Right lobe of liver (tissue), 6 donors: ENCODE data around the gene OR9K2. TPM values are rescaled to one million over a fixed set of nuclear protein-coding genes. Genes with fewer than 3 reads are reported as not detected.

Source experiments
- ATAC-seq, 4 donors: fragments of 200-7000 bp; cut with Tn5 transposase; one replicate each; pipeline ENCODE4 v1.9.1; 2020; ENCODE audit warnings: mild to moderate bottlenecking in 4 of 4, moderate library complexity in 4 of 4
- DNase-seq, 3 donors: peaks; one replicate each; pipeline ENCODE4 v3.0.0-alpha.2; 2020
- H3K27ac ChIP-seq, 3 donors: fragments of 200-600 bp; one replicate each; pipeline ENCODE4 v1.8.0; 2022
- H3K27me3 ChIP-seq, 2 donors: fragments of 200-600 bp; one replicate each; pipeline ENCODE4 v1.8.0; 2022
- H3K36me3 ChIP-seq, 4 donors: fragments of 200-600 bp; sonication (generic) in 1 of 4; one replicate each; pipeline versions ENCODE4 v1.5.1 to v1.8.0; 2017 to 2022; ENCODE audit warnings: control low read depth in 1 of 4
- H3K4me1 ChIP-seq, 4 donors: fragments of 200-600 bp; sonication (generic) in 1 of 4; one replicate each; pipeline versions ENCODE4 v1.5.1 to v1.8.0; 2017 to 2022; ENCODE audit warnings: control low read depth in 1 of 4
- H3K4me3 ChIP-seq, 3 donors: fragments of 200-600 bp; one replicate each; pipeline ENCODE4 v1.8.0; 2022
- H3K9me3 ChIP-seq, 4 donors: fragments of 200-600 bp; sonication (generic) in 1 of 4; one replicate each; pipeline versions ENCODE4 v1.5.1 to v1.8.0; 2017 to 2022; ENCODE audit warnings: control low read depth in 1 of 4
- CTCF ChIP-seq, 4 donors: fragments of 200-600 bp in 3 of 4; fragments of 450-650 bp in 1 of 4; IDR thresholded peaks; one replicate each; pipeline versions ENCODE4 v1.5.1 to v1.8.0; 2016 to 2022; ENCODE audit warnings: antibody characterized with exemption in 4 of 4, mild to moderate bottlenecking in 2 of 4
- POLR2A ChIP-seq: fragments of 450-650 bp; IDR thresholded peaks from one replicate; pipeline ENCODE4 v1.6.1; 2017; ENCODE audit warnings: antibody characterized with exemption, mild to moderate bottlenecking
- WGBS: methylation state at CpG from one replicate; pipeline ENCODE4 v1.1.6; 2018; ENCODE audit warnings: low coverage, low lambda C conversion rate; ENCODE audit not compliant: insufficient coverage; ENCODE audit errors: missing lambda C conversion rate; 5-methylcytosine and 5-hydroxymethylcytosine counted together
- intact Hi-C, 2 donors: fragments of 100-400 bp; cut with DNase I; formaldehyde crosslinking; loops; one replicate each; pipeline versions ENCODE4 v1.11.2 to v1.14.1; 2022
- total RNA-seq, 6 experiments: library from RNA; depleted of rRNA in 2 of 6; stranded (reverse); fragments of >200 nt in 2 of 6; fragmentation: NEBNext Ultra II Directional in 3 of 6; extraction: Animal tissue kit (Norgen Biotek cat#: 25700) in 3 of 6; gene quantifications; one replicate each; pipeline versions ENCODE4 v1.1.0 to v1.2.4, GENCODE V29; 2016 to 2023
- donor health status: DM: no; HTN: yes; CAD: no.
- donor health status: DM: no; HTN: no; CAD: no.
- donor health status: DM: no; HTN: no; CAD: no.
- donor health status: DM: no; HTN: yes; CAD: no.
- donor health status: DM: no; HTN: yes; CAD: no.

Gene OR9K2
- total RNA-seq, 6 experiments from 2014 or later = not detected

GRCh38 chr12:55172686-55173085 lies 46.5 kb downstream of the OR9K2 start:
- TF ChIP-seq CTCF (IDR thresholded peaks at IDR 0.05) (no peak), POLR2A (no peak)
- Histone ChIP-seq H3K4me1 (no peaks in the 10 kb centered on the region), H3K9me3 (no peaks in the 10 kb centered on the region), H3K4me3 (no peak overlapping the region), H3K27me3 (no peaks in the 10 kb centered on the region), H3K27ac (no peak overlapping the region), H3K36me3 (no peaks in the 10 kb centered on the region)
- DNase-seq (no peak), ATAC-seq (no peak)
- WGBS = 22% methylated on average over 1 of the region's 1 CpG
- intact Hi-C loops = no loop called here

GRCh38 chr12:55173456-55173855 lies 47.2 kb downstream of the OR9K2 start:
- ATAC-seq (no peak), DNase-seq (no peak)
- Histone ChIP-seq H3K4me3 (no peak overlapping the region), H3K4me1 (no peaks in the 10 kb centered on the region), H3K9me3 (no peaks in the 10 kb centered on the region), H3K27me3 (no peaks in the 10 kb centered on the region), H3K27ac (no peak overlapping the region), H3K36me3 (no peaks in the 10 kb centered on the region)
- TF ChIP-seq POLR2A (no peak), CTCF (IDR thresholded peaks at IDR 0.05) (no peak)
- intact Hi-C loops = no loop called here
- WGBS = 80% methylated on average over 1 of the region's 2 CpGs

Other genes starting within 250 kb of the OR9K2 start
- gene TESPA1, start 141.6 kb upstream of the OR9K2 start, total RNA-seq = 1 to 10 TPM in 1 of 6 experiments, under 1 TPM in 4, not detected in 1; 0.09 to 1.2 (median 0.37) TPM
- gene NEUROD4, start 106.4 kb upstream of the OR9K2 start, total RNA-seq = not detected
- gene OR10A7, start 94.6 kb downstream of the OR9K2 start, total RNA-seq = not detected
- gene OR6C74, start 118.2 kb downstream of the OR9K2 start, total RNA-seq = not detected
- not detected for gene OR6C6, start 170.2 kb downstream of the OR9K2 start, total RNA-seq
- not detected for gene OR6C1, start 187.9 kb downstream of the OR9K2 start, total RNA-seq
- not detected for gene OR6C3, start 204.3 kb downstream of the OR9K2 start, total RNA-seq
- gene OR6C75, start 236.6 kb downstream of the OR9K2 start, total RNA-seq = not detected